HL-60/S4 (cell line): ENCODE results near the gene ABCD2.
"Not testable (repeated sequence)": the region's sequence is repeated elsewhere in the genome, so short reads cannot be mapped to it uniquely, and the experiment has no call there.

Experiments used
- in situ Hi-C: fragments of 300-500 bp; cut with MboI; formaldehyde crosslinking; loops from 2 replicates; pipeline ENCODE4 v1.14.3; 2022; ENCODE audit warnings: low sequenced_read_pairs

The ABCD2 gene

DNA sequence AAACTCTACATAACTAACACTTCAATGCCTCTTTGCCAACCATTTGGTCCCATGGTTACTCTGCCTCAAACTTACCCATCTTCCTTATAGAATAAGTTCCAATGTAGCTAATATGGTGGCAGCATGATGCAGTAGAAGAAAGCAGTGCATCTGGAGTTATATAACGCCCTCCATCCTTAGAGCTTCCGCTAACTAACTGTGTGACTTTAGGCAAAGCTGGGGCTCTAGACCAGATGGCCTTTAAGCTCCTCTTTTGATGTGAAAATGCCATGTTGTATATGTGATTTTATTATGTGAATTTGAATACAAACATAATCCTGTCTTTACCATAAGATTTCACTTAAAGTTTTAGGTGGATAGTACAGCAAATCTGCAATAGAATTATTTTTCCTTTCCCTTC, 6.1 kb downstream of the ABCD2 start:
- in situ Hi-C loops = no loop called here

DNA sequence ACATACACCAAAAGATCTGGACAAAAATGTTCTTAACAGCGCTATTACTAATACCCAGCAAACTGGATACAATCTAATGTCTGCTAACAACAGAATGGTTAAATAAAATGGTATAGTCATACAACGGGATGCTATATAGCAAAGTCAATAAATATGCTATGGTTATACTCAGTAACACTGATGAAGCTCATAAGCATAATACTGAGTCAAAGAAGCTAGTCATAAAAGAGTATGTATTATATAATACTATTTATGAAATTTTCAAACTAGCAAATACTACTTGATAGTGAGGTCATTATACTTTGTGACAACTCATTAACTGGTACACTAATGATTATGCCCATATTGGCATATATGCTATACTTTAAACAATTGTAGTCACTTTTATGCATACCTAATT, 7.4 kb downstream of the ABCD2 start:
- in situ Hi-C loops = no loop called here

DNA sequence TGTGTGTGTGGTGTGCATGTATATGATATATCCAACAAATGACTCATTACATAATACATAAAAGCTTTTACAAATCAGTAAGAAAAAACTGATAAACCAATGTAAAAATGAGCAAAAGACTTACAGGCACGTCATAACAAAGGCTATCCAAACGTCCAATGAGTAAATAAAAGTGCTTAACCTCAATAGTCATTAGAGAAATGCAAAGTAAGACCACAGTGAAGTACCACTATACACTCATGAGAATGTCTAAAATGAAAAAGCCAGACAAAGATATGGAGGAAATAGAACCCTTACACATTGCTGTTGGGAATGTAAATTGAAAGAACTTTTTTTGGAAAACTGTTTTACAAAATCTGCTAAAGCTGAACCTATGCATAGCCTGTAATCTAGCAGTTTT, 7.8 kb downstream of the ABCD2 start:
- in situ Hi-C loops = no loop called here

DNA sequence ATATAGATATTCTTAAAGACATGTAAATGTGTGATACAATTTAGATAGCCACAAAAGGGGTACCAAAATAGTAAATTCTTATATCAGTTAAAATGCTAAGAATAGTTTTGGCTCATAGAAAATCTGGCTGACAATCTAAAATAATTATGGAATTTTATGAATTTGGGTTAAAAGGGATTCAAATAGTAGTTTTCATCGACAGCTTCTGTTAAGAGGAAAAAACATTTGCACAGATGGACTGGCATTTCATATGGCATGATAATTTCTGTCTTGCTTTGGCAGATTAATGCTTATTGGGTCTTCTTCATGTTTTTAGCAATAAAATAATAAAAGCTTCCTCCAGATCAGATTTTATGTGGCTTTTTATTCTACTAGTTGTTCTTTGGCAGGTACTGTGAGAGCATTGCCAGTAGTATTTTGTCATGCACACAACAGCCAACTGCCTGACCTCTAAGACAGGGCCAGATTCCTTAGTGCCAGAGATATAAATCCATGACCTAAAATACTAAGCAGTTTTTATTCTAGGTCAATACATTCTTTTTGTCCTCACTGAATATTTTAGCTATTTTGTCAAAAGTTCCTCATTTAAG, 9.1 kb downstream of the ABCD2 start:
- in situ Hi-C loops = no loop called here

DNA sequence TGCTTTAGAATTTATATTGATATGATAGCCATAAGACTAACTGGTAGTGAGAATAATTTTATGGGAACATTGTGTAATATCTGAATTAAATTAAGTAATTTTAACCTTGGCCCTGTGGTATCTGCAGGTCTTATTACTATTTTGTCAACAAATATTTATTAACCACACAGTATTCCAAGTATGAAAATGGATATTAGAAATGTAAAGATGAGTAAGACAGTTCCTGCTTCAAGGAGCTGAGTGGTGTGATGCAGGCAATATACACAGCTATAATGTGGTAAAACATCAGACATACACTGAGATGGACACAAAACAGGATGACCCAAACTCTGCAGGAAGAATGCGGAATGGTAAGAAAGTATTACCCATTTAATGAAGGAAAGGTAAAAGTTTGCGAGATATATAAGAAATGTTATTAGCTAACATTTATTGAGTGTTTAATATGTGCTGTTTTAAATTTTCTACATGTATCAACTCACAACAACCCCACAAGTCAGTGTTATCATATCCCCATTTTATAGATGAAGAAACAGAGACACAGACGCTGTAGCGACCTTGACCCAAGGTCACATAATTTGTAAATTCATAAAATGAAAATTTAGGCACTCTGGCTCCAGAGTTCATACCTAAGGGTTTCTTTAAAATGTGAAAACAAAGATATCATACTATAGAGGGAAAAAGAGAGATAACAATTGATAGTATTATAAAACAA, 12.7 kb downstream of the ABCD2 start:
- in situ Hi-C loops = no loop called here

DNA sequence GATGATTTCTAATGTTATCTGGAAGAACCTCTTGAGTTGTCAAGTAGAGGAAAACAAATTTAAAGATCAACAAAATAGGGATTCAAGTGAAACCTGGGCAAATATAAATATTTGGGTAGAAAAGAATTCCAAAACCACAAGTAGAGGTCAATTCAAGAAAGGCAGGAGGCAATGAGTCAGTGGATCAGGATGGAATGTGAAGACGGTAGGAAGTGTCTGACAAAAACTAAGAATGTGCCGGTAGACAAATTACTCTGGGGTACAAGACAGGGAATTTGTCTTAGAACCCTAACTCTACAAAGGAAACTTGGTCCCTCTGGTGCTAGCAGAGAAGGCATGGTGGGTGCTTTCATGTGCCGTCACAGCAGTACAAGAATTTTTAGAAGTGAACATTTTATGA, 13.6 kb downstream of the ABCD2 start:
- in situ Hi-C loops = no loop called here

DNA sequence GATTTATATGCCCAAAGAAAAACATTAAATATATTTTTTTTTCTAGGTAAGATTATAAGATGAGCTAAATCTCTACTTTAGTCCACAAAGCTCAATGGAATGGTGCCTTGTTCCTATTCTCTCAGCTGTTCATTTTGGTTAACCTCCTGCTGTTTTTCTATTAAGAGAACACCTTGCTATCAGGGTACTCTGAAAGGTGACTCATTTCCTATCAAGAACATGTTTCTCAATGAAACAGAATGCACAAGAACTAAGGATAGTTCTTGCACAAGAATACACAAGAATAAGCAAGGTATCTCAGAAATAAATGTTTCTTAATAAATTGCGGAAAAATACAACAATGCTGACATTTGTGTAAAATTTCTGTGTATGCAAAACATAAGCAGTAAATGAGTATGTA, 14.1 kb downstream of the ABCD2 start:
- in situ Hi-C loops = no loop called here

DNA sequence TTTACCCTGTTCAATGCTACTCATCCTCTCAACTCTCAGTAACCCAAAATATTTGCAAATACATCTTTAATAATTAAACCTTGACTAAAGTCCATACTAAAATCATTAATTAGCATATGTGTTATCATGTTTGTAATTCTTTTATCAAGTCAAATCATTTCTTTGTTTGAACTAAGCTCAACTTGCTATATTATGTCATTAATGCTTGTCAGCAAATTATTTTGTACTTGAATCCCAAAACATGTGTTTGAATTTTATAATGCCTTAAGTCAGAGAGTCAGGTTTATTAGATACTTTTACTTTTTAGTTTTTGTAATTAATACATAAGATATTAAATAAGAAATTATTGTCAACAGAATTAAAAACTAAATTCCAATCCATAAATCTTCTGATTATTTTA, 16.5 kb downstream of the ABCD2 start:
- in situ Hi-C loops = no loop called here

DNA sequence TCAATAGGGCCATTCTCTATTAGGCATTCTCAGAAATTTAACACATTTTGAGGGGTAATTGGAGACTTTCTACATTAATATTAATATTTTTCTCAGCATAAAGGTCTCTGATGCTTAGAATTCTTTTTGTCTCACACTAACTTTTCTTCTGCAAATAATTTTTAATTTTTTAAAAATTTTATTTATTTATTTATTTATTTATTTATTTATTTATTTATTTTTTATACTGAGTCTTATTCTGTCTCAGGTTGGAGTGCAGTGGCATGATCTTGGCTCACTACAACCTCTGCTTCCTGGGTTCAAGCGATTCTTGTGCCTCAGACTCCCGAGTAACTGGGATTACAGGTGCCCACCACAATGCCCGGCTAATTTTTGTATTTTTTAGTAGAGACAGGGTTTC, 17.7 kb downstream of the ABCD2 start:
- in situ Hi-C loops = not testable (repeated sequence)

DNA sequence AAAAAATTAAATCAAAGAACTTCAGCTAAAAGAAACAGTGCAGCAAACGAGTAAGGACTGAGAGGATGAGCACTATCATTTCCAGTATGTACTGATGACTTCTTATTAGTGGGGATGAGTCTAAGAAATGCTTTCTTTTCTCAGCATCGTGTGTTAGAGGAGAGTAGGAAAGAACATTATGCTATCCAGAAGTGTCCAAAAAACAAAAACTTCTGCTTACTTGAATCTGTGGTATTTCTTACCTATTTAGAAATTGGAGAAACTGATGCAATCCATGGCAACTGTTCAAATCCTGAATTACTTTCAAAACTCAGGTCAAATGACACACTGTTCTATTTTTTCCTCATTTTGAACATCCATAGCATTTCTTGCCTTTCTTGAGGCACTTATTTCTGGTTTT, 23.7 kb downstream of the ABCD2 start:
- in situ Hi-C loops = no loop called here

DNA sequence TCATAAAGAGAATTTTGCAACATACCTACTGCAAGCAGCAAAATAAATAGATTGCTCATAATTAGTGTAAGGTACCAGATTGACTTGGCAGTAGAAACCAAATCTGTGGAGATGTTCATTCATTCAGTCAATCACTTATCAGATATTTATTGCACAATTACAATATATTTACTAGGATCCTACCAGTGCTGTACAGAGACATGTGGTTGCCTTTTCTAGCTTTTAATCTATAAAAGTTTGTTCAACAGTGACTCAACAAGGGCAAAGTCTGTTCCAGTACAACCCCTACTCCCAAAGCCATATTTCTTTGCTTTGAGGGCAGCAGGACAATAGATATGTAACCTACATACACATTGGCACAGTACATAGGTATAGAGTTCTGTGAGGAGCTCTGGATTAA, 27.3 kb downstream of the ABCD2 start:
- in situ Hi-C loops = no loop called here

DNA sequence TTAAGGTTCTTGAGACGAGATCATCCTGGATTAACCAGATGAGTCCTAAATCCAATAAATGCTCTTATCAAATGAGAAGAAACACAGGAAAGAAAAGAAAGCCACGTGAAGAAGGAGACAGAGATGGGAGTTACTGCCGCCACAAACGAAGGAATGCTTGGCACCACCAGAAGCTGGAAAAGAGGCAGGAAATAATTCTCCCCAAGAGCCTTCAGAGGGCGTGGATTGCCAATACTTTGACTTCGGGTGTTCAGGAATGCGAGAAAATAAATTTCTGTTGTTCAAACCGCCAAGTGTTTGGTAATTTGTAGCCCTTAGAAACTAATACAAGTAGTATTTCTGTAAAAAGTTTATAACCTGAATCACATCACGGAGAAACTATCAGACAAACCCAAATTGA, 31.3 kb downstream of the ABCD2 start:
- in situ Hi-C loops = no loop called here

DNA sequence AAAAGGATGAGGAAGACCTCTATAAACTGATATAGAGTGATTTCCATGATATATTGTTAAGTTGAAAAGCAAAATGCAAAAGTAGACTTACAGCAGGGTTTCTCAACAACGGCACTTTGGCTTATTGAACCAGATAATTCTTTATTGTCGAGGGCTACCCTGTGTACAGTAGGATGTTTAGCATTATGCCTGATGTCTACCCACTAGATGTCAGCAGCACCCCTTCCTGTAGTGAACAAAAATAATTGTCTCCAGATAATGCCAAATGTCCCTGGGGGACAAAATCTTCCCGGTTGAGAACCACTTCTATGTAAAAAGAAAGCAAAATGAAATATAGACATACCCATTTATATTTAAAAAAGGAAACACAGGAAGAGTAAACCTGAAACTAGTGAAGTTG, 32.4 kb downstream of the ABCD2 start:
- in situ Hi-C loops = no loop called here

DNA sequence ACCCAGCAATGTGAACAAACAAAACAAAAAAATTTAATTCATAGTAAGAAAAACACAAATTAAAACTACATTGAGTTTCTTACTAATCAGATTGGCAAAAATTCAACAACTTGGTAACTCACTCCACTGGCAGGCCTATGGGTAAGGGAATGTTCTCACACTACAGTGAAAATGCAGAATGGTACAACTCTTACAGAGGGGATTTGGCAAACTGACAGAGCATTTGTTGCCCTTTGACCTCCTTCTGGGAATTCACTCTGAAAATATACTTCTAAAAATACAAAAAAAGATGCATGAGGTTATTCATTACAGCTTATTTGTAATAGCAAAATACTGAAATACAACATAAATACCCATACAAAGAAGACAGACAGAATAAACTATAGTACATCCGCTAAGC, 32.8 kb downstream of the ABCD2 start:
- in situ Hi-C loops = no loop called here

DNA sequence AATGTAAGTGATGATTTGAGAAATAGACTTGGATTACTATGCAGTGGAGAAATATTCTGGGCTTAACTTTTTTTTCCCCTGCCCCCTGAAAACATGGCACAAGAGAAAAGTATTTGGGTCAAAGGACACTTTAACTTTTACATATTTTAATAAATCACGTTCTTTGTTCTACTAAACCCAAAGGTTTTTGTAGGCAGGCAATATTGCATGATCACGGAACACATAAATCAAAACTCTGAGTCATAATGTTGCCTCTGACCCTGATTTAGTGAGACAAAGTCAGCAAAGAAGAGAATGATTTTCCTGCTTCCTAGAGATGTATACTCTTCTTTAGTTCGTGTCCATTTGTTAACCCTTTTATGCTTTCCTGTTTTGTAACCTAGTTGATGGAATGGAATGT, 38.0 kb downstream of the ABCD2 start:
- in situ Hi-C loops = no loop called here

DNA sequence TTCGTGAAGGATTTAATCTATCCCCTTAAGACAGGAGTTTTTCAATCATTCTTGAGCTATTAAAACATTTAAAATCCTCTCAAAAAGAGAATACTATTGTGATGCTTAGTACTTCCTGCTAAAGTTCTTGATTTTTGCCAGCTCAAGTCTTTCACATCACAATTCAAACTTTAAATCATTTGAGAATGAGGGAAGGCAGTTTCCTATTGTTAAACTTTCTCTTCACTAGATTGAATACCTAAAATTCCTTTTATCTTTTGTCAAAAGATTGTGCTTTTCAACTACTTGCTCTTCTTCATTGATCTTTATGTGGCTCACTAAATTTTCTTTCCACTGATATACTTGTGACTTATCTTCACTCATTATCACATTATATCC, 44.1 kb downstream of the ABCD2 start:
- in situ Hi-C loops = no loop called here

DNA sequence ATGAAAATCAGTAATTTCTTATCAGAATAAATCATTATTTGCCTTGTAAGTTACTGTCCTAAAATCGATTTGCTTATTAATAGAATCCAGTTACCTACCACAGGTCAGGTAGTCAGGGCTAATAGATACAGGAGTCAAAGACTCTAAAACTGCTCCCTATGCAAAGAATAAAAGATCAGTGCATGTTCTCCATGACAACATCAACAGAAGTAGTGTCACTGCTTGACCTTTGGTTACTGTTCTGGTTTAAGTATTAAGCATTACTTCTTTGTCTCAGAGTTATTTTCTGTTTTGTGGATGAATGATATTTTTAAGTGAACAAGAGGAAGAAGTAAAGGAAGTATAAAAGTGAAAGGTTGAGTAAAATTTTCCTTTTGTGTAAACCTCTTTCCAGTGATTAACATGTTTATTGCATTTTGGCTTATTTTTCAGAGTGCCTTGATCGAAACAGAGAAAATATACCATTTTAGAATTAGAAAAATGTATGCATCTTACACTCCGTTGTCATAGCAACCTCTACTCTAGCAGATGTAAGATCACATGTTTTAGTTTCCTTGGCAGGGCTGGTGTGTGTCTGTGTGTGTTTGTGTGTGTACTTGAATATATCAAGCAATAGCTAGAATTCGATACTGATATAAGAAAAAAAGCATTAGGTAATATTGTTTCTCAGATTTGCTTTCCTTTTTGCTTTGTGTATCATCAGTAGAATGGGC, 44.7 kb downstream of the ABCD2 start:
- in situ Hi-C loops = no loop called here

DNA sequence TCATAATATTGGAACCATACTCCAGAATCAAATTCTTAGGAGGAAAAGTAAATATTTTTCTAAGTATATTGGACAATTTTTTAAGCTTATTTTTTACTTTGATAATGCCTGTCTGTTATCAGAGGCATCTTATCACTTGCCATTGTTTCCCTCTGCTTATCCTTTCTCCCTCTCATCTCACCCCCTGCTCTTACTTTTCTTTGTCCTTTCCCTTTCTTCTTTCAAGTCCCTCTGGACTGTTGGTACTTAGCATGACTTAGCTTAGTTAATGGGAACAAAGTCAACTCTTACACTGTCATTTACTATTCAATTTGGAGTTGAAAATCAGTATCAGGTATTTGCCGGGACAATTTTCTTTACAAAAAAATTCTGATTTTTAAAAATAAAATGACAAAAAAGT, 45.2 kb downstream of the ABCD2 start:
- in situ Hi-C loops = no loop called here

DNA sequence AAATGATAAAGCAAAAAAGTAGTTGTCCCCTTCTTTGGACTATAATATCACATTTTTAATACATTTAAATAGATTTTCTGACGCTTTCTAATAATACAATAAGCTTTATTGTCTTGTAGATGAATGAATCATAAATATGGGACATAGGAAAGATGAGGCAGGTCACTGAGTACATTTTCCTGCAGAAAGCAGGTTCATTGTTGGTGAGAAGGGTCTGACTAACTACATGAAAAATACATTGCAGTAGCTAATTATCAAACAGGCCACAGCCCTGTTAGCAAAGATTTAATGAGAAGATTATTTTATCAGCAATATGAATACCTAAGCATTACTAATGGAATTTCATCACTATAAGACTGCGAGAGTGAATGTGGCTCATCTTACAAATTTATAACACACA, 45.6 kb downstream of the ABCD2 start:
- in situ Hi-C loops = no loop called here

DNA sequence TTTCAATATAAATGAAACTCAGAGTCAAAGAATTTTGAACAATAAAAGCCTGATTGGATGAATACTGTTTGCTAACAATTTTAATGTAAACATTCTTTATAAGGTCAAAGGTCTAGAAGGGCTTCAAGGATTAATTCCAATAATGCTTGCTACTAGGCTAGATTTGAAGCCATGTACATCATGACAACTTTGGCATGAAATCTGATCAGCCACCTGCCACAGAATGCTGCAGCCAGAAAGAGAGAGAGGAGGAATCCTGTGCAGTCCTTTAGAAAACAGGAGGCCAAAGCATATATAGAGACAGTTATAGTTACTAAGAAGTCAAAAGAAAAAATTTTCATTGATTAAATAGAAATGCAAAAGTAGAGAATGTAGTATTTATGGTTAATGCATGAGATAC, 47.1 kb downstream of the ABCD2 start:
- in situ Hi-C loops = no loop called here

DNA sequence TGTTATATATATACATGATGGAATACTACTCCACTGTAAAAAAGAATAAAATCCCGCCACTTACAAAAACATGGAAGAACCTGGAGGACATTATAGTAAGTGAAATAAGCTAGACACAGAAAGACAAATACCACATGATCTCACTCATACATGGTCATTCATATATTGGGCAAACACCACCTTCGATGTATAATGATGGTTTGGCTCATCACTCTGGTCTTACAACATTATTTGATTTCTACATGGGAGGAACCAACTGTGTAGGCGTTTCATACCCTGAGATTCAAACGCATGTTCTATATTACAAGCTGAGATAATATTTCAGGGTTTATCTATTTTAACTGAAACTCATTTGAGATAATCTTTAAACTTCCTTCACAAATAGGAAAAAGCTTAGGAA, 48.3 kb downstream of the ABCD2 start:
- in situ Hi-C loops = no loop called here

DNA sequence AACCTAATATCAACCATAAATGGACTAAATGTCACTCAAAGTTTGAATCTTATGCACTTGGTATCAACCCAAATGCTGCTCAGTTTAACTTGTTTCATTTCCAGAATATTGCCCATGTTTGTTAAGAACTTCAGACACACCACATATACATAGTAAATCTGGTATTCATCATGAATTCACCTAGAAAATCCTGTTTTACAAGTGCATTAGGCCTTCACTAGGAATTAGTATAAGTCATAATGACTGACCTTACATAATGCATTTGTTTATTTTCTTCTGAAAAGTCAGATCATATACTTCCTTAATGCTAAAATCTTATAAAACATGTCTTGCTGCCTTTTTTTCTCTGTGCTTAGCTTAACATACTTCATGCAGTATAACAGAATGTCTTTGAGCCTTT, 66.1 kb downstream of the ABCD2 start:
- in situ Hi-C loops = no loop called here

DNA sequence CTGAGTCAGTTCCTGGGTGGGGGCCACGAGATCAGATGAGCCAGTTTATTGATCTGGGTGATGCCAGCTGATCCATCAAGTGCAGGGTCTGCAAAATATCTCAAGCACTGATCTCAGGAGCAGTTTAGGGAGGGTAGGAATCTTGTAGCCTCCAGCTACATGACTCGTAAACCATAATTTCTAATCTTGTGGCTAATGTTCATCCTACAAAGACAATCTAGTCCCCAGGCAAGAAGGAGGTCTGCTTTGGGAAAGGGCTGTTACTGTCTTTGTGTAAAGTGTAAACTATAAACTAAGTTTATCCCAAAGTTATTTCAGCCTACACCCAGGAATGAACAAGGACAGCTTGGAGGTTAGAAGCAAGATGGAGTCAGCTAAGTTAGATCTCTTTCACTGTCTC, 75.4 kb downstream of the ABCD2 start:
- in situ Hi-C loops = not testable (repeated sequence)
